Fibroblast of lung (primary cell): ENCODE results near the gene GTF2A1L. TPM values are rescaled to one million over a fixed set of nuclear protein-coding genes. Genes with fewer than 3 reads are reported as not detected.

Experiments used
- DNase-seq, 2 donors: peaks; one replicate each; pipeline versions ENCODE4 v3.0.0 to v3.0.0-alpha.2; 2010; ENCODE audit warnings: low read depth in 2 of 2
- H2AFZ ChIP-seq: 2 replicates; pipeline ENCODE4 v1.5.1; 2012; ENCODE audit warnings: low read length, control low read depth, inconsistent platforms
- H3K27ac ChIP-seq: 2 replicates; pipeline ENCODE4 v1.5.1; 2011; ENCODE audit warnings: low read length, control low read depth; ENCODE audit not compliant: insufficient read depth
- H3K27me3 ChIP-seq: 2 replicates; pipeline ENCODE4 v1.5.1; 2011; ENCODE audit warnings: mild to moderate bottlenecking, low read length; ENCODE audit not compliant: control insufficient read depth, insufficient read depth
- H3K36me3 ChIP-seq: 2 replicates; pipeline ENCODE4 v1.5.1; 2011; ENCODE audit warnings: low read length; ENCODE audit not compliant: control insufficient read depth, insufficient read depth
- H3K4me1 ChIP-seq: 2 replicates; pipeline ENCODE4 v1.5.1; 2011; ENCODE audit warnings: low read length; ENCODE audit not compliant: control insufficient read depth, insufficient read depth; ENCODE audit errors: extremely low read depth
- H3K4me2 ChIP-seq: 2 replicates; pipeline ENCODE4 v1.5.1; 2011; ENCODE audit warnings: low read length, control low read depth; ENCODE audit not compliant: insufficient read depth; ENCODE audit errors: extremely low read depth
- H3K4me3 ChIP-seq, 4 experiments: fragments of 200-600 bp in 1 of 4; sonication (generic) in 1 of 4; replicated peaks in 1 of 4; 2 replicates each; pipeline ENCODE4 v1.5.1; 2011 to 2016; ENCODE audit warnings: low read length in 4 of 4, low read depth in 3 of 4, mild to moderate bottlenecking in 3 of 4, control low read depth in 2 of 4, inconsistent platforms in 1 of 4, mixed read lengths in 1 of 4; ENCODE audit not compliant: insufficient read depth in 1 of 4; ENCODE audit errors: control extremely low read depth in 1 of 4
- H3K79me2 ChIP-seq: 2 replicates; pipeline ENCODE4 v1.5.1; 2012; ENCODE audit warnings: mild to moderate bottlenecking, low read length, inconsistent platforms; ENCODE audit not compliant: control insufficient read depth, insufficient read depth
- H3K9ac ChIP-seq: 2 replicates; pipeline ENCODE4 v1.5.1; 2011; ENCODE audit warnings: mild to moderate bottlenecking, low read length, control low read depth; ENCODE audit not compliant: insufficient read depth
- H3K9me3 ChIP-seq: 2 replicates; pipeline ENCODE4 v1.5.1; 2012; ENCODE audit warnings: low read depth, low read length; ENCODE audit not compliant: control insufficient read depth, insufficient read depth
- H4K20me1 ChIP-seq: 2 replicates; pipeline ENCODE4 v1.5.1; 2011; ENCODE audit warnings: low read length; ENCODE audit not compliant: control insufficient read depth, insufficient read depth; ENCODE audit errors: extremely low read depth
- EZH2 ChIP-seq: IDR thresholded peaks from 2 replicates; pipeline ENCODE4 v1.5.1; 2012; ENCODE audit warnings: low read length, control low read depth, mild to moderate bottlenecking; ENCODE audit errors: missing control alignments
- polyA plus RNA-seq, 2 donors: library from polyadenylated mRNA; depleted of rRNA in 1 of 2; stranded (reverse) in 1 of 2; unstranded in 1 of 2; fragments of >200 nt; gene quantifications; 2 replicates each; pipeline ENCODE4 v1.2.1, GENCODE V29; 2011 to 2012; ENCODE audit warnings: missing spikeins in 1 of 2
- total RNA-seq: library from RNA; depleted of rRNA; stranded (reverse); fragments of >200 nt; gene quantifications from 2 replicates; pipeline ENCODE4 v1.2.1, GENCODE V29; 2014
- TF ChIP-seq, protein P1 (sequence below), 2 donors: IDR thresholded peaks in 1 of 2; conservative IDR thresholded peaks in 1 of 2; 1 replicate in 1 of 2; 2 replicates in 1 of 2; pipeline ENCODE4 v1.5.1; 2011 to 2012; ENCODE audit warnings: low read length in 2 of 2, control low read depth in 1 of 2, inconsistent platforms in 1 of 2, low read depth in 1 of 2, mild to moderate bottlenecking in 1 of 2

GTF2A1L gene
- total and polyA plus RNA-seq, 2 donors (not counting 1 experiment from before 2014, with no cell fraction given), result 0.26 to 3.5 TPM

DNA sequence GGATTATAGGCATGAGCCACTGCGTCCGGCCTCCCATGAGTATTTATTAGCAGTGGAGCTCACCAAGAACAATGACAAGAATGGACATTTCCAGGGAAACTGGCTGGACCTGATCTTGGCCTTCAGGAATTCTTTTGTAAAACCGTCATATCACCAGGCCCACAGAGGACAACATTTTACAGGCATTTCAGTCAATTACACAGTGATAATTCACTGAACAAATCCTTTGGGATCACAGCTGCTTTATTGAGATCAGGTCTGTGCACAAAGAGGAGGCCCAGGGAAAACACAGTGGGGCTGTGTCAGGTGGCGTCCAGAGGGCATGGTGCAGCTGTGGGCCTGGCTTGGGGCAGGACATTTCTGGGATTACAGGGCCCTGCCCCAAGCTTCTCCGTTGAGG is 30.1 kb upstream of the GTF2A1L start:
- no peak overlapping the region for H3K4me3 ChIP-seq
- no peak overlapping the region for H2AFZ ChIP-seq
- no peak for TF ChIP-seq EZH2
- TF ChIP-seq, protein P1, sequence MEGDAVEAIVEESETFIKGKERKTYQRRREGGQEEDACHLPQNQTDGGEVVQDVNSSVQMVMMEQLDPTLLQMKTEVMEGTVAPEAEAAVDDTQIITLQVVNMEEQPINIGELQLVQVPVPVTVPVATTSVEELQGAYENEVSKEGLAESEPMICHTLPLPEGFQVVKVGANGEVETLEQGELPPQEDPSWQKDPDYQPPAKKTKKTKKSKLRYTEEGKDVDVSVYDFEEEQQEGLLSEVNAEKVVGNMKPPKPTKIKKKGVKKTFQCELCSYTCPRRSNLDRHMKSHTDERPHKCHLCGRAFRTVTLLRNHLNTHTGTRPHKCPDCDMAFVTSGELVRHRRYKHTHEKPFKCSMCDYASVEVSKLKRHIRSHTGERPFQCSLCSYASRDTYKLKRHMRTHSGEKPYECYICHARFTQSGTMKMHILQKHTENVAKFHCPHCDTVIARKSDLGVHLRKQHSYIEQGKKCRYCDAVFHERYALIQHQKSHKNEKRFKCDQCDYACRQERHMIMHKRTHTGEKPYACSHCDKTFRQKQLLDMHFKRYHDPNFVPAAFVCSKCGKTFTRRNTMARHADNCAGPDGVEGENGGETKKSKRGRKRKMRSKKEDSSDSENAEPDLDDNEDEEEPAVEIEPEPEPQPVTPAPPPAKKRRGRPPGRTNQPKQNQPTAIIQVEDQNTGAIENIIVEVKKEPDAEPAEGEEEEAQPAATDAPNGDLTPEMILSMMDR (conservative IDR thresholded peaks at IDR 0.05 in 1 of 2, IDR thresholded peaks at IDR 0.05 in 1 of 2; ENCODE audit: low read depth in 1 of 2, low read length in 2 of 2), result no peak
- H3K36me3 ChIP-seq, result no peaks in the 10 kb centered on the region
- H3K9me3 ChIP-seq, result no peaks in the 10 kb centered on the region
- H3K9ac ChIP-seq, result no peak overlapping the region
- H4K20me1 ChIP-seq, result no peaks in the 10 kb centered on the region
- no peak for DNase-seq
- no peaks in the 10 kb centered on the region for H3K79me2 ChIP-seq
- H3K27me3 ChIP-seq, result no peaks in the 10 kb centered on the region
- H3K27ac ChIP-seq, result no peak overlapping the region
- no peaks in the 10 kb centered on the region for H3K4me1 ChIP-seq
- no peak overlapping the region for H3K4me2 ChIP-seq

DNA sequence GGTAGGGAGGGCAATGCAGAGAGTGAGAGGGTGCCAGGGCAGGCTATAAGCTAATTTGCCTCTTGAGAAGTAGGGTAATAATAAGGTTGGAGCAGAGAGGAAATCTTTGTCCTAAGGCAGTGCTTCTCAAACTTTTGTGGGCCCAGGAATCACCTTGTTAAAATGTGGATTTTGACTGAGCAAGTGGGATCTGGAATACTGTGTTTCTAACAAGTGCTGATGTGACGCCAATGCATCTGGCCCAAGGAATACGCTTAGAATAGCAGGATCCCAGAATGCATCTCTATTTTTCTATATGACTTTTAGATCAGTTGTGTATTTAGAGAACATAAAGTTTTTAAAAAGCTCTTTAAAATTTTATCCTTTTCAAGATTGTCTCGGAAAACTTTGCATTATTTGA is 29.7 kb upstream of the GTF2A1L start:
- TF ChIP-seq EZH2, result no peak
- TF ChIP-seq, protein P1 (conservative IDR thresholded peaks at IDR 0.05 in 1 of 2, IDR thresholded peaks at IDR 0.05 in 1 of 2; ENCODE audit: low read depth in 1 of 2, low read length in 2 of 2), result no peak
- H3K4me2 ChIP-seq, result no peak overlapping the region
- no peaks in the 10 kb centered on the region for H3K9me3 ChIP-seq
- DNase-seq, result no peak
- no peaks in the 10 kb centered on the region for H3K27me3 ChIP-seq
- H2AFZ ChIP-seq, result no peak overlapping the region
- no peak overlapping the region for H3K4me3 ChIP-seq
- H3K36me3 ChIP-seq, result no peaks in the 10 kb centered on the region
- H3K4me1 ChIP-seq, result no peaks in the 10 kb centered on the region
- H3K27ac ChIP-seq, result no peak overlapping the region
- H4K20me1 ChIP-seq, result no peaks in the 10 kb centered on the region
- no peaks in the 10 kb centered on the region for H3K79me2 ChIP-seq
- H3K9ac ChIP-seq, result no peak overlapping the region

DNA sequence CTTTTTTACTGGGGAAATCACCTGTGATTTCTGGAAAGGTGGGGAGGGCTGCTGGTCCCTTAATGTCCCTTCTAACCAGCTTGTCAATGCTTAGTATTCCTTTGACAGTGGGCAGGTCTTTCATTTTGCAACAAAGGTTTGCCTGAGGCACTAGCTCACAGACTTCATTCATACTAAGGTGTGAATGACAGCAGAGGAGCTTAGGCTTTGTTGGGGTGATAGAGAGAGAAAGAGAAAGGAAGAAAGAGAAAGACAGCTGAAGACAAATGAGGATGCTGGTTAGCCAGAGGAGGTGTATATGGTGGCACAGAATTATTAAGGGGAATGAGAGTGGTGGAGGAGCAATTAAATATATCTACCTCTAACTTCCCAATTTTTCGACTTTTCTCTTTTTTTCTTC is 28.9 kb upstream of the GTF2A1L start:
- Histone ChIP-seq H3K9me3 (no peaks in the 10 kb centered on the region), H3K27me3 (no peaks in the 10 kb centered on the region), H3K4me2 (no peak overlapping the region), H3K79me2 (no peaks in the 10 kb centered on the region), H3K9ac (no peak overlapping the region), H2AFZ (no peak overlapping the region), H4K20me1 (no peaks in the 10 kb centered on the region), H3K4me1 (no peaks in the 10 kb centered on the region), H3K4me3 (no peak overlapping the region), H3K36me3 (no peaks in the 10 kb centered on the region), H3K27ac (no peak overlapping the region)
- DNase-seq, result no peak
- TF ChIP-seq EZH2, result no peak
- TF ChIP-seq, protein P1 (conservative IDR thresholded peaks at IDR 0.05 in 1 of 2, IDR thresholded peaks at IDR 0.05 in 1 of 2; ENCODE audit: low read depth in 1 of 2, low read length in 2 of 2), result no peak
